OCI-LY7 (cell line): ENCODE results near the gene TXNDC11. TPM values are rescaled to one million over a fixed set of nuclear protein-coding genes. Genes with fewer than 3 reads are reported as not detected.

ENCODE experiments used
- BruUV-seq: library from RNA; stranded (reverse); fragments of 400-500 nt; replicated peaks from 2 replicates; lab custom pipeline; 2021; lab: Mats Ljungman, UMichigan
- CTCF ChIA-PET: fragments of 300-600 bp; sonication (Branson Sonifier 250); formaldehyde crosslinking; loops from one replicate; lab custom pipeline; 2022; ENCODE audit warnings: antibody characterized with exemption; ENCODE audit not compliant: unreplicated experiment; lab: Charles Lee
- POLR2A ChIA-PET: fragments of 300-600 bp; sonication (Branson Sonifier 250); formaldehyde crosslinking; loops from one replicate; lab custom pipeline; 2022; ENCODE audit warnings: antibody characterized with exemption; lab: Charles Lee
- DNase-seq: peaks from one replicate; pipeline ENCODE4 v3.0.0-alpha.2; 2015; ENCODE audit warnings: low spot score
- H2AFZ ChIP-seq: fragments of 200-600 bp; sonication (generic), shearing (Covaris generic); 2 replicates; pipeline ENCODE4 v1.6.1; 2014; ENCODE audit warnings: mild to moderate bottlenecking, antibody characterized with exemption, low read length, moderate library complexity
- H3K27ac ChIP-seq: fragments of 200-600 bp; sonication (generic); 2 replicates; pipeline ENCODE4 v1.5.1; 2014; ENCODE audit warnings: mixed run types, low read depth, mild to moderate bottlenecking, moderate library complexity, low read length, inconsistent platforms; ENCODE audit not compliant: poor library complexity, severe bottlenecking
- H3K36me3 ChIP-seq: fragments of 200-600 bp; sonication (generic); 2 replicates; pipeline ENCODE4 v1.6.1; 2014; ENCODE audit warnings: mild to moderate bottlenecking, antibody characterized with exemption, low read length, moderate library complexity, mixed read lengths; ENCODE audit not compliant: insufficient read depth
- H3K4me1 ChIP-seq: fragments of 200-600 bp; sonication (generic); 2 replicates; pipeline ENCODE4 v1.5.1; 2014; ENCODE audit warnings: mild to moderate bottlenecking, low read length; ENCODE audit not compliant: insufficient read depth, poor library complexity, severe bottlenecking
- H3K4me2 ChIP-seq: fragments of 200-600 bp; sonication (generic); 2 replicates; pipeline ENCODE4 v1.6.1; 2014; ENCODE audit warnings: mild to moderate bottlenecking, low read length
- H3K4me3 ChIP-seq: fragments of 200-600 bp; sonication (generic); 2 replicates; pipeline ENCODE4 v1.5.1; 2014; ENCODE audit warnings: mild to moderate bottlenecking, low read depth, low read length; ENCODE audit not compliant: poor library complexity, severe bottlenecking
- H3K79me2 ChIP-seq: fragments of 200-600 bp; sonication (generic); 2 replicates; pipeline ENCODE4 v1.6.1; 2016; ENCODE audit warnings: low read depth, mild to moderate bottlenecking, low read length, moderate library complexity, mixed read lengths; ENCODE audit not compliant: insufficient read depth
- H3K9me2 ChIP-seq: fragments of 200-600 bp; sonication (generic); 2 replicates; pipeline ENCODE4 v1.6.1; 2016; ENCODE audit warnings: mild to moderate bottlenecking, low read length, mixed read lengths; ENCODE audit not compliant: insufficient read depth
- H3K9me3 ChIP-seq: fragments of 200-600 bp; sonication (generic); 2 replicates; pipeline ENCODE4 v1.6.1; 2014; ENCODE audit warnings: mild to moderate bottlenecking, mixed run types, low read length, mixed read lengths
- H4K20me1 ChIP-seq: fragments of 200-600 bp; sonication (generic); 2 replicates; pipeline ENCODE4 v1.6.1; 2014; ENCODE audit warnings: mild to moderate bottlenecking, antibody characterized with exemption, low read length, moderate library complexity, mixed read lengths; ENCODE audit not compliant: insufficient read depth
- EZH2phosphoT487 ChIP-seq: fragments of 200-600 bp; sonication (generic); IDR thresholded peaks from 2 replicates; pipeline ENCODE4 v1.6.1; 2018; ENCODE audit warnings: low read depth, borderline replicate concordance, mild to moderate bottlenecking, mixed run types, antibody characterized with exemption, low read length, moderate library complexity, mixed read lengths
- intact Hi-C: fragments of 100-400 bp; cut with micrococcal nuclease; formaldehyde crosslinking; loops from one replicate; pipeline ENCODE4 v1.10.0; 2022; ENCODE audit not compliant: unreplicated experiment
- total RNA-seq, 2 experiments: library from RNA; depleted of rRNA in 1 of 2; stranded (reverse); fragments of >200 nt in 1 of 2; shearing (Covaris generic) in 1 of 2; gene quantifications; 2 replicates each; pipeline ENCODE4 v1.2.3, GENCODE V29; 2014 to 2022
- TF ChIP-seq, protein P1 (sequence below): fragments of 200-600 bp; sonication (generic); conservative IDR thresholded peaks from 2 replicates; pipeline ENCODE4 v1.5.1; 2014; ENCODE audit warnings: mild to moderate bottlenecking, antibody characterized with exemption, low read length, moderate library complexity, mixed read lengths

The TXNDC11 gene
- total RNA-seq, 2 experiments from 2014 or later: 88.6 to 96.0 TPM

DNA sequence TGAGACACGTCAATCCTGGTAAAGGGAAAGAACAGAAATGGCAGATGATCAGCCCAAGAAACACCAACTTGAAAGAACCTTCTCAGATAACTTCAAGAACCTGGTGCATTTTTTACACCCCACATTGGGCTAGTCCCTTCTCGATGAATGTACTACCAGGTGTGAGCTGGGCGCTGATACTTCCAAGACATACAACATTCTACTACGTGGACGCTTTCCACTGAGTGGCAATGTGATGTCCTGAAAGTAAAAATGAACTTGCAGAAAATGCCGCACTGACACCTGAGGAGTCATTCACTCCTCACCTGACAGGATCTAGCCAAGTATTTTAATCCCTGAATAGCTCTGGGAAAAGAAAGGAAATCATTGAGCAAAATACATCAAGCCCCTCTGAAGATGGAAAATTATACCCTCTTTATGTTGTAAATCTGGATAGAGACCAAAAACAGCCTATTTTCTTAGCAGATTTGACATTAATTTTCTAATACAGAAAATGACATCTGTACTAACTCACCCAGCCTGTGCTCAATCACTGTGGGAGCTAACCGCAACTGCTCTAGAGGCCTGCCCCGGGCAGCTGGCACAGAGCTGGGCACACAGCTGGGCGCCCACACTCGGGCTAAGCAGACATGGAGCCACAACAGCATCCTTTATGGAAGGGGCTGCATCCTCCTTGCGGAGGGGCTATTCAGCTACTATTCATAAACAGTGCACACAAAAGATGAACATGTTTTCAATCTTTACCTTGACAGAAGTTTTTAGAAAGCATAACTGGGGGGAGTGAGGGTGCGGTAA, 58.2 kb downstream of the TXNDC11 start:
- Histone ChIP-seq H3K4me3 (peak overlapping the region; percentile 59), H4K20me1 (no peaks in the 10 kb centered on the region), H2AFZ (no peak overlapping the region), H3K27ac (peak overlapping the region; percentile 98), H3K4me1 (peaks cover 99% of the 10 kb centered on the region), H3K79me2 (peaks cover 61% of the 10 kb centered on the region), H3K4me2 (peak overlapping the region; percentile 80), H3K36me3 (peaks cover 60% of the 10 kb centered on the region), H3K9me2 (no peaks in the 10 kb centered on the region), H3K9me3 (no peaks in the 10 kb centered on the region)
- TF ChIP-seq, protein P1, sequence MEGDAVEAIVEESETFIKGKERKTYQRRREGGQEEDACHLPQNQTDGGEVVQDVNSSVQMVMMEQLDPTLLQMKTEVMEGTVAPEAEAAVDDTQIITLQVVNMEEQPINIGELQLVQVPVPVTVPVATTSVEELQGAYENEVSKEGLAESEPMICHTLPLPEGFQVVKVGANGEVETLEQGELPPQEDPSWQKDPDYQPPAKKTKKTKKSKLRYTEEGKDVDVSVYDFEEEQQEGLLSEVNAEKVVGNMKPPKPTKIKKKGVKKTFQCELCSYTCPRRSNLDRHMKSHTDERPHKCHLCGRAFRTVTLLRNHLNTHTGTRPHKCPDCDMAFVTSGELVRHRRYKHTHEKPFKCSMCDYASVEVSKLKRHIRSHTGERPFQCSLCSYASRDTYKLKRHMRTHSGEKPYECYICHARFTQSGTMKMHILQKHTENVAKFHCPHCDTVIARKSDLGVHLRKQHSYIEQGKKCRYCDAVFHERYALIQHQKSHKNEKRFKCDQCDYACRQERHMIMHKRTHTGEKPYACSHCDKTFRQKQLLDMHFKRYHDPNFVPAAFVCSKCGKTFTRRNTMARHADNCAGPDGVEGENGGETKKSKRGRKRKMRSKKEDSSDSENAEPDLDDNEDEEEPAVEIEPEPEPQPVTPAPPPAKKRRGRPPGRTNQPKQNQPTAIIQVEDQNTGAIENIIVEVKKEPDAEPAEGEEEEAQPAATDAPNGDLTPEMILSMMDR: no peak
- no peak for TF ChIP-seq EZH2phosphoT487
- POLR2A ChIA-PET: interaction anchor here (0.7 to 1.0 kb wide), 3 partner anchors 15 to 66 kb away, joined by 3 to 5 read pairs (median 3); no protein-coding TSS in a partner anchor
- intact Hi-C loops: loop anchor here (5.0 kb wide), 2 partner anchors 128 to 283 kb away; partner anchors contain the start of gene TNFRSF17
- peak; percentile 55 for DNase-seq
- BruUV-seq: no TSS peak
- CTCF ChIA-PET: interaction anchor here (0.8 kb wide), 1 partner anchor 108 kb away, joined by 3 read pairs; no protein-coding TSS in a partner anchor

DNA sequence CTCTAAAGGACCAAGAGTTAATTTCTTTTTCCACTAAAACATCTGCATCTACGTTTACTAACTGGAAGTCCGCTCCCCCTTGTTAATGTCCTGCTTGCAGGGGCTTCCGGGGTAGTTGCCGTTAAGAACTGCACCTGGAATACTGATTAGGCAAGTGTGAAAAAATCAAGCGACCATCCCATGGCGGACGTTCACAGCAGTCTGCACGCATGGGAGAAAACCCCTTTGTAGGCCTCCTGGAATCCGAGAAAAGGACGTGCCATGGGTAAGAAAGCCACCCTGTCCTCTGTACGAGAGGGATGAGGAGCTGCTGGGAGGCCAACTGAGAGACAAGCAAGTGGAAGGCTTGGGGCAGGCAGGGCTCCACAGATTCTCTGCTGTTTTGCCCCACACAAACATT, 59.5 kb downstream of the TXNDC11 start:
- peak overlapping the region; percentile 59 for H3K4me3 ChIP-seq

More for the DNA sequence above, 59.5 kb downstream of the TXNDC11 start:
- CTCF ChIA-PET: interaction anchor here (0.8 kb wide), 1 partner anchor 109 kb away, joined by 3 read pairs; no protein-coding TSS in a partner anchor
- Histone ChIP-seq H3K36me3 (peaks cover 73% of the 10 kb centered on the region), H3K27ac (peak overlapping the region; percentile 98), H2AFZ (no peak overlapping the region), H3K9me2 (no peaks in the 10 kb centered on the region), H3K4me2 (peak overlapping the region; percentile 80), H4K20me1 (no peaks in the 10 kb centered on the region), H3K4me1 (peaks cover 100% of the 10 kb centered on the region), H3K9me3 (no peaks in the 10 kb centered on the region), H3K79me2 (peaks cover 68% of the 10 kb centered on the region)
- TF ChIP-seq, protein P1: no peak
- no peak for TF ChIP-seq EZH2phosphoT487
- intact Hi-C loops: loop anchor here (2.0 to 5.0 kb wide), 2 partner anchors 54 to 284 kb away; partner anchors contain the start of gene TNFRSF17
- DNase-seq: peak; percentile 68
- POLR2A ChIA-PET: interaction anchor here (0.8 to 1.0 kb wide), 3 partner anchors 18 to 65 kb away, joined by 3 read pairs; no protein-coding TSS in a partner anchor
- no TSS peak for BruUV-seq
